ENCODE measurements around the gene CCDC80.
A peak's percentile ranks its signal among the peaks of the same experiment; 100 is the strongest.

CCDC80 gene

DNA sequence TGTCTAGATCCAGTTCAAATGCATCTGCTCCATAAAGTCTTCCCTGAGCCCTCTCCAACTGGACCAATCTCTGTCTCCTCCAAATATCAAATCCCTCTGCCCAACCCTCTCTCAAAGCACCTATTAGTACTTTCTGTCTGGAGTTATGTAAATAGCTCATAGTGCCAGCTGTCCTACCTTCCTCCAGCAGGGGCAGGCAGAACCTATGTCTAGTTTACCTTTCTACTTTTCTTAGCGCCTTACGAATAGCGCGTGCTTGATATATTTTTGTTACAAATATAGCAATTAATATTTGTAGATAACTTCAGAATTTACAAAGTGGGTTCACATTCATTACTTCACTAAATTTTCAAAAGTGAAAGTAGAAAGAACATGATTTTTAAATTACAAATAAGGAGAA lies 14.0 kb upstream of the CCDC80 start:
- DNase-seq (ENCODE audit: low read depth): no peak

DNA sequence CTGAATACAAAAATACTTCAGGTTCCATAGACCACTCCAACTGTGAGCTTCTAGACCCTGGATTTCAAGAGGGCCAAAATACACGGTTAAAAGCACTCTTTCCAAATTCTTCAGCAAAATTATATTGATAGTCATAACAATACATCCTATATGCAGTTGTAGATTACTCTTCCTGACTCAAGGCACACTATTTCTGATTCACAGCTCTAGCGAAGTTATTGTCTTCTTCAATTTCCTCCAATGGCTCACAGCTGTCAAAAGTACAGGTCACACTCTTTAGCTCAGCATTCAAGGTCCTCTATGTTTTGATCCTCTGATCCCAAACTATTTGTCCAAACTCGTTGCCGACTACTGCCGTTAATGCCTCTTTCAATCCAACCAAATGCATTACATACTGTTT lies 13.5 kb upstream of the CCDC80 start:
- DNase-seq (ENCODE audit: low read depth): no peak

GRCh38 chr3:112653881-112654300 lies 12.9 kb upstream of the CCDC80 start:
- peak; percentile 83 for DNase-seq (ENCODE audit: low read depth)

DNA sequence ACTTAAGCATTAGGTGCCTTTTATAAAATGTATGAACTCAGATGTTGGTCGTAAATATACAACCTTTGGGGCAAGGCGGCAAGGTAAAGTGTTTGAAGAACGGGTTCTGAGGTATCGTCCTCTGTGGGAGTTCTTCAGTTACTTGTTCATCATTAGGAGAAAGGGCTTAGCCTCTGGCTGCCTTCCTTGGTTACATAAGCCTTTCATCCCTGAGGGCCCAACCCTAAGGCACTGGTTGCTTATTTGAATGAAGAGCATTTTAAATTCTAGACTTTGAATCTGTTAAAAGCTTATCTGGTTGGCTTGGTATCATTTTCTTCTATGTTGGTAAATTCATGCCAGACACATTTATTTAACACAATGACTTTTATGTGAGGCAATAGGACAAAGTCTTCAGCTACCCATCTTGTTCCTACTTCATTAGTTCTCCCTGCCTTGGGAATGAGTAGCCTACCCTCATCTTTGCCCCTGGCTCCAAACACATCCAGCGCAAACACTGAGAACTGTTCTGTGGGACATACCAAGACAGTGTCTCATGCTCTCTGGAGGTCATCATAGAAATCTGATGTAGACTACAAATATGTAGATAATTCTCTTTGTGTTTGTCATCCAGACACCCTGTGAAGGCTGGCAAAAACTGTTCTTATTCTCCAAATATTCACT lies 12.4 kb upstream of the CCDC80 start:
- peak; percentile 98 for DNase-seq (ENCODE audit: low read depth)

DNA sequence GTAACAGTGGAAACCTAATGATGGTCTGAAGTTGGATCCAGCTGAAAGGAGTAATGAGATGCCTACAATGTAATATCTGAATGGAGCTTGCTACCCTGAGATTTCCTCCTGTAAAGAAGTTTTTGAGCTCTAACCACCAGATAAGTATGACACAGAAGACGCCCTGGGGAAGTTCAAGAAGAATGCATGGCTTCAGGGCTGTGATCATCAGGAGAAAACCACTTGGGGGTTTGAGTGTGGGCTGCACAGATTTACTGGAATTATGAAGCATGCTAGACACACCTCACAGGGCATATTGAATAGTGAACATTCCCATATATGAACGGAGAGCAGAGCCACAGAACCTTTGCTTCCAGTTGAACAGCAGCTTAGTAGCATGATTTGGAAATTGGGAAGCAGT lies 10.6 kb upstream of the CCDC80 start:
- peak; percentile 51 for DNase-seq (ENCODE audit: low read depth)

DNA sequence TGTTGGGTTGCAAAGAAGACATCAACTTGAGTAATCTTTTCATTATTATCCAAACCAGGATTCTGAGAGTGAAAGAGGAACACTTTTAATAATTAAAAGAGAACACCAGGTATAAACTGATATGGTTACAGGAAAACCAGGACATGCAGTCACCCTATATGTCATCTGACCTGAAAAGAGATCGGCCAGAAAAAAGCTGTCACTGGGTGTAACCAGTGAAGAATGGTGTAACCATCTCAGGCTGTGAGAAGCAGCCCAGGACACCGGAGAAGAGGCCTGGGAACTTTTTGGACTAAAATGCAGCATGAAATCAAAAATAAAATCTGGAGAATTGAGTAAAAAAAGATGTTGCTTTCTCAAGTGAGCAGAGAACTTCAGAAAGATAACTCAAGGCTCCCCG lies 10.1 kb upstream of the CCDC80 start:
- DNase-seq (ENCODE audit: low read depth): no peak

DNA sequence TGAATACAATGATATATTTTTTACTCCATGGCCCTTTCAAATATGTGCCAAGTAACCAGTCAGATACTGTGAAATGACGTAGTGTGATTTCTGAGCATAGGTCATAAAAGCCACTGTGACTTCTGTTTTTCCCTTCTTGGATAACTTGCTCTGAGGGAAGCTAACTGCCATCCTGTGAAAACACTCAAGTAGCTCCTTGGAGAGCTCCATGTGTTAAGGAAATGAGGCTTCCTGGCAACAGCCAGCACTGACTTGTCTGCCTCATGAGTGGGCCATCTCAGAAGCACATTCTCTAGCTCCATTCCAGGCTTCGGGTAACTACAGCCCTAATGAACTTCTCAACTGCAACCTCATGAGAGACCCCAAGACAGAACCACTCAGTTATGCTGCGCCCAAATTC lies 9.5 kb upstream of the CCDC80 start:
- no peak for DNase-seq (ENCODE audit: low read depth)

DNA sequence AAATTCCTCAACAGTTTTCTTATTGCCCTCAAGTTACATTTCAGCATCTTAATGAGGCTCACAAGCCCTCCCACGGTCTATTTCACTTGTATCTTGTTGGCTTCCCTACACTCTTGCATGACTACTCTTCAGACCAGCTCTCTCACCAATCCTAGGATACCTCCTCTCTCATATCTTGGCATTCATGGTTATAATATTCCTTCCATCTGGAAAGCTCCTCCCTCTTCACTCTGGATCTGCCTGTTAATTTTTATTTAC lies 8.5 kb upstream of the CCDC80 start:
- DNase-seq (ENCODE audit: low read depth): peak; percentile 85

- peak; percentile 94 for DNase-seq (ENCODE audit: low read depth)
Observed at GRCh38 chr3:112647122-112647521, 6.2 kb upstream of the CCDC80 start.

DNA sequence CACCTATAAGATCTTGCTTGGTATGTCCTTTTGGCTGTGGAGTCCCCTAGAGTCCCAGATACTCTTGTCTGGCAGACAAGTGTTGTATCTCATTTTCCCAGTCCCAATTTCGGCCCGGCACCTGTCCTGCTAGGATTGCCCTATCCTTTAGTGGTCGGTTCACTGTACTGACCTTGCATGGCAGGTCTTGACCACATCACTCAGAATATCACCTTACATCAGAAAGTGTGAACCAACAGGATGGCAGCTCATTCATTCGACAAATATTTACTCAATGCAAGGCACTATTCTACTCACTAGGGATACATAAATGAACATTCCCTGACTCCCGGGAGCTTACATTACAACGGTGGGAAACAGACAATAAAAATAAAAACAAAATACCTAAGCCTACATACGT lies 5.7 kb upstream of the CCDC80 start:
- no peak for DNase-seq (ENCODE audit: low read depth)

DNA sequence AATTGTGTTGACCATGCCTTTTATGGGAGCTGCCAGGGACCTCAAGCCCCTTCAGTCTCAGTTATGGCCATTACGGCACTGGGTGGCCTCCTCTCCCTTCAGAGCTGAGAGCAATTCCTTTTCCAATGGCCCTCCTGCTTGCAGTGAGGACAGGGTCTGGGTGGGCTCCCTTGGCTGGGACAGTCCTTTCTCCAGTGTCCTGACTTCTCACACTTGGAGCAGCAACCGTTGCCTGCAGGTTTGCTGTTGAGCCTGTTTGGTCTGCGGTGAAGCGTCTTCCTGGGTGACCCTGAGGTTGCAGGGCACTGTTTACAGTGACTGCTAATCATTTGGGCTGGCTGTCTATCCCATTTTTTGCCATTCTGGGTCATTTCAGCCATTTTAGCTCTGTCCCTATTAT lies 3.5 kb upstream of the CCDC80 start:
- DNase-seq (ENCODE audit: low read depth): no peak

DNA sequence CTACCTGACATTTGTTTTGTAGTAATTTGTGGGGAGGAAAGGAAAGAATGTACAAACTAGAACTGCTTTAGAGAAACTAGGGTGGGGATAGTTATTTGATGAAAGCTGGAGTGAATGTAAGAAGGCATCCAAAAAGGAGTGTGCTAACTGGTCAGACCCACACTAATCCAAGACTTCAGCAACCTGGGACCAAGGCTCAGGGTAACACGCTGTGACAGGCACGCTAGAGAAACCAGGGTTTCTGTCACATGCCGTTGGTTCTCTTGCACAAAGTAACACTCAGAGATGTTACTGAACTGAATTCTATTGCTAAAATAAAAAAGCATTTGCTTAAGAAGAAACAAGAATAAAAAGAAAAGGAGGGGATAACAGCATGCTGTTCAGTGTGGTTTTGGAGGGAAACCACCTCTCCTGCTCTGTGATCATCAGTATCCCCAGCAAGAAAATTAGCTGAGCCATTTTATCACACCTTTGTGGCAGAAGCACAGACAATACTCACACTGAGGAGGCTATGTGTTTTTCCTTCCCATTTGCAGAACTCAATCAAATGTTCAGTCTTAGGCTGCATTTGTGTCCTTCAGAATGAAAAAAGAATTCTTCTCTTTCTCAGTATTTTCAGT lies 2.8 kb upstream of the CCDC80 start:
- no peak for DNase-seq (ENCODE audit: low read depth)

DNA sequence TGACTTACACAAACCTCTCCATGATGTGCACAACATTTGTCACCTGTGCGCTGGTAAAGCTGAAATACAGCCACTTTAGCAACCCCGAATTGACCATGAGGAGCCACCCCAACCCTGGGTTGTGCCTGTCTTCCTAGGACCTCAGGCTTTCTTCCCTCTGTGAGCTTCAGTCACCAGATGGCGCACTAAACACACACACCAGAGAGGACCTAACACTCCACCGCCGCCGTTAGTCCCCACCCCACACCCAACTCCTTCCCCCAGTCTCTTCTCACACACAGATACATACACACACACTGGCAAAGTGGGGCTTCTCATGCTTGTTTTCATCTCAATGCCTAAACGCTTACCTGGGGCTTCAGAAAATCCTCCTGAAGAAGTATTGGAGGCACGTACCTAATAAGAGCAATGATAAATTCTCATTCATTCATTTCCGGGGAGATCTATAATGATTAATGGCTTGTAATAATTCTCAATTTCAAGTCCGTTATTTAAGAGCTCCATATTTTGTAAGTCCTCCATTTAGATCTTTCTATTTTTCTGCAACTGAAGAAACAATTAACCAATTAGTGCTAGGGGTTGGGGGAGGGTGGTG lies 2.1 kb upstream of the CCDC80 start:
- DNase-seq (ENCODE audit: low read depth): peak; percentile 87

DNA sequence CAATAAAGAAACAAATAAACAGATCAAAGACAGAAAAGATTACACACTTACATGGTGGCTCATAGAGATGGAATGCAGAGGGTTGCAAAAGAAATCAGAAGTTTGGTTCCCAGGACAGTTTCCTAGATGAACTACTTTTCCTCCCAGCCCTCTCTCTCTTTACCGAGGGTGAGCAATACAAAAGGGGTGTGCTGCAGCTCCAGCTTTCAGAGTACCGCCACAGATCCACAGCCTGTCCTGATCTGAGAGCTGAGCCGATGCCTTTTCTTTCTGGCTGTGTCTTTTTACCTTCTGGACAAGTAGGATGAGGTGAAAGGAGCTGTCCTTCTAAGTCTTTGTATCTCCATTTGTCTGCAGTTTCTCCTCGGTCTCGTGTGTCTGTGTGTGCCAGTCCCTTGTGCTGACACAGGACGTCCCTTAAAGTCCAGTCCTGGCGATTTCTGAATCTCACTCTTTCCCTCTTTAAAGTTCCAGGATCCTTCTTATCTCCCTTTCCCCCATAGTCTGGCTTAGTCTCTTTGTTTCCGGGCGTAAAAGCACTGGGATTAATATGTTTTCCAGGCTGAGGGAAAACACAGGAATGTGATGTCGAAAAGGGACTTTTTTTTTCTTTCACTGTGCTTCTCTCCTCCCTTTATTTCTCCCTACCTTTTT lies 540 bp downstream of the CCDC80 start:
- peak; percentile 96 for DNase-seq (ENCODE audit: low read depth)

GRCh38 chr3:112639455-112640225 lies 1.3 kb downstream of the CCDC80 start:
- DNase-seq (ENCODE audit: low read depth): no peak

GRCh38 chr3:112638327-112639020 lies 2.5 kb downstream of the CCDC80 start:
- DNase-seq (ENCODE audit: low read depth): no peak

- DNase-seq (ENCODE audit: low read depth): no peak
Observed at GRCh38 chr3:112637700-112638099, 3.2 kb downstream of the CCDC80 start.

GRCh38 chr3:112635674-112636073 lies 5.3 kb downstream of the CCDC80 start:
- peak; percentile 93 for DNase-seq (ENCODE audit: low read depth)

DNA sequence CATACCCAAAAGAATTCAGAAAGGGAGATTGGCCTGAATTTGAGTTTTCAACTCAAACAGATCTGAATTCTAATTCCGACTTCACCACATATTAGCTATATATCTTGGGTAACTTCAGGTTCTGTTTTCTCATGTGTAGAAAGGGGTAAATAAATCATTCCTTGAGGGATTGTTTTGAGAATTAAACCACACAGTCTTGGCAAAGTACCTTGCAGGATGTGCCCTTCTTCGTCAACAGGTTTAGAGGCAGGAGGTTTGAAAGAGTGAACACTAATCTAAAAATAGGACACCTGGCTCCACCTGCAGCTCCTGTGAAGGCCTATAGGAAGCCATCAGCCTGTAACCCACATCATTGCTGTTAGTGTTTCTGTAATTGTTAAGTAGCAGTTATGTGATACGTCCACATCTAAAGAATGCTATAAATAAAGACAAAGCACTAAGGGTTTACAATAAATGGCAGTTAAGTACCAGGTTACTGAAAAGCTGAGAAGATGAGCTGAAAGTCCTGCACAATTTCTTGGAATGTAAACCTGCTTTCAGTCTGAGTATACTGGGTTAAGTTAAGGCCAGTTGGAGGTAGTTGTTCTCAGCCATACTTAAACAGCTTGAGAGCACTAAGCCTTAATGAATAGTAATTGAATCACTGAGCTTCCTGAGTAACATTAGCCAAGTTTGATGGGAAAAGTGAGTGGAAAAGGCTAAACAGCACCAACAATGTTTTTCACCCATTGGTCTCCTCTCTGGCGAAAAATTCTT lies 6.0 kb downstream of the CCDC80 start:
- peak; percentile 65 for DNase-seq (ENCODE audit: low read depth)

DNA sequence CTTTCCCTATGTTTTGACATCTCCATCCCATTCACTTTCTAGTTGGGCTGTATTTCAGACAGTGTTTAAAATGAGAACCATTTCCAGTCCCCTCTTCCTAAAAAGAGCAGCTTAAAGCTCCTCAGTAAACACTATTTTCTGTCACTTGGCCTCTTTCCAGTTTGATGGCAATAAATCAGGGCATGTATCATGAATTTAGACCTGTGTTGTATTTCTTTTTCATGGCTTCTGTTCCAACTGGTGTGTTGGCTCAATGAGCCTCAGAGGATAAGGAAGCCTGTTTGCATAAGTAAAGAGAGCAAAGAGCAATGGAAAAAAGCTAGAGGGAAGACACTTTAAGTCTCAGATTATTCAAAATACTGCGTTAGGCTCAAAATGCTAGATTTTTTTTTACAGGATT lies 7.2 kb downstream of the CCDC80 start:
- DNase-seq (ENCODE audit: low read depth): peak; percentile 55

DNA sequence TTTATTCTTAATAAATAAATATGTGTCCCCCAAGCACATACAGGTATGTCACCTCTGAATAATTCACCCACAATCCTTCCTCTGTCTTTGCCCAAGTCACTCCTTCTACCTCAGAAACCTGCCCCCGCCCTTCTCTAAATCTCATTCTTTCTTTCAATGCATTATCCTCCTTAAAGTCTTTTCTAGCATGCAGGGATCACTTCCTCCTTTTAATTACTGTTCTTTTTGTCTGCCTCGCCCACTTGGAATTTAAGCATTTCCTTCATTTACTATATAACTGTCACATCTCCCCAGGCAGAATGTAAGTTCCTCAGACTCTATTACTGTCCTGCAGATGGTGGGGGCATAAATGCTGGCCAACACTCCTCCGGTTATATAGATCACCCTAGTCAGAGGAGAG lies 7.8 kb downstream of the CCDC80 start:
- no peak for DNase-seq (ENCODE audit: low read depth)

Measured in amniotic epithelial cell (primary cell).